WTC11 (cell line): ENCODE results near the gene IRF1. TPM values are rescaled to one million over a fixed set of nuclear protein-coding genes. Genes with fewer than 3 reads are reported as not detected.

Source experiments
- ATAC-seq: fragments of 200-7000 bp; cut with Tn5 transposase; 2 replicates; pipeline ENCODE4 v1.10.0; 2021; ENCODE audit warnings: mild to moderate bottlenecking, moderate library complexity
- CTCF ChIA-PET: fragments of 300-600 bp; sonication (Branson Sonifier 250); formaldehyde crosslinking; loops from one replicate; lab custom pipeline; 2021; ENCODE audit warnings: antibody characterized with exemption; lab: Charles Lee
- POLR2A ChIA-PET: fragments of 350-600 bp; sonication (Branson Sonifier 250); formaldehyde crosslinking; loops from one replicate; lab custom pipeline; 2021; ENCODE audit warnings: antibody characterized with exemption; lab: Charles Lee
- DNase-seq: peaks from one replicate; pipeline ENCODE4 v3.0.0; 2021; ENCODE audit warnings: low spot score
- H3K27ac Mint-ChIP-seq: 2 replicates; pipeline ENCODE4 v1.8.0; 2021; ENCODE audit warnings: mixed read lengths
- H3K27me3 Mint-ChIP-seq: 2 replicates; pipeline ENCODE4 v1.8.0; 2021; ENCODE audit warnings: low read depth, mild to moderate bottlenecking, moderate library complexity, mixed read lengths
- H3K36me3 Mint-ChIP-seq: 2 replicates; pipeline ENCODE4 v1.8.0; 2021; ENCODE audit warnings: mixed read lengths
- H3K4me1 Mint-ChIP-seq: 2 replicates; pipeline ENCODE4 v1.8.0; 2022; ENCODE audit warnings: mixed read lengths
- H3K4me3 Mint-ChIP-seq: 2 replicates; pipeline ENCODE4 v1.8.0; 2021; ENCODE audit warnings: mild to moderate bottlenecking, moderate library complexity, mixed read lengths
- H3K9me3 Mint-ChIP-seq: 2 replicates; pipeline ENCODE4 v1.8.0; 2021; ENCODE audit warnings: mixed read lengths
- CDX4 ChIP-seq: fragments of 250-450 bp; sonication (Bioruptor Pico); IDR thresholded peaks from 2 replicates; pipeline ENCODE4 v1.9.0; 2021; ENCODE audit warnings: moderate library complexity, mild to moderate bottlenecking, inconsistent platforms, borderline replicate concordance
- ESRRA ChIP-seq: sonication (generic); formaldehyde crosslinking; IDR thresholded peaks from 2 replicates; pipeline ENCODE4 v1.8.1; 2022; ENCODE audit warnings: mild to moderate bottlenecking, missing genetic modification reagents, borderline replicate concordance
- IRF2 ChIP-seq: sonication (generic); formaldehyde crosslinking; IDR thresholded peaks from 2 replicates; pipeline ENCODE4 v1.8.0; 2022; ENCODE audit warnings: low read depth, missing genetic modification reagents, borderline replicate concordance
- JAZF1 ChIP-seq: fragments of 250-450 bp; sonication (Bioruptor Pico); IDR thresholded peaks from 2 replicates; pipeline ENCODE4 v1.9.0; 2021; ENCODE audit warnings: moderate library complexity, mild to moderate bottlenecking, inconsistent platforms
- KAT7 ChIP-seq: sonication (generic); formaldehyde crosslinking; IDR thresholded peaks from 2 replicates; pipeline ENCODE4 v1.8.1; 2023; ENCODE audit warnings: missing genetic modification reagents, mild to moderate bottlenecking, borderline replicate concordance
- MXD4 ChIP-seq: fragments of 250-450 bp; sonication (Bioruptor Pico); IDR thresholded peaks from 2 replicates; pipeline ENCODE4 v1.8.0; 2021; ENCODE audit warnings: mild to moderate bottlenecking, moderate library complexity, borderline replicate concordance
- RELA ChIP-seq: sonication (generic); formaldehyde crosslinking; IDR thresholded peaks from 2 replicates; pipeline ENCODE4 v1.8.1; 2022; ENCODE audit warnings: missing genetic modification reagents, mild to moderate bottlenecking, borderline replicate concordance
- TCF7 ChIP-seq: sonication (generic); formaldehyde crosslinking; IDR thresholded peaks from 2 replicates; pipeline ENCODE4 v1.8.0; 2022; ENCODE audit warnings: mild to moderate bottlenecking, low read depth, missing genetic modification reagents, moderate library complexity
- ZBTB21 ChIP-seq: sonication (generic); formaldehyde crosslinking; IDR thresholded peaks from 2 replicates; pipeline ENCODE4 v1.8.1; 2023; ENCODE audit warnings: mild to moderate bottlenecking, missing genetic modification reagents, borderline replicate concordance
- ZNF121 ChIP-seq: sonication (generic); formaldehyde crosslinking; IDR thresholded peaks from 2 replicates; pipeline ENCODE4 v1.8.0; 2023; ENCODE audit warnings: missing genetic modification reagents
- ZNF232 ChIP-seq: sonication (generic); formaldehyde crosslinking; IDR thresholded peaks from 2 replicates; pipeline ENCODE4 v1.8.0; 2022; ENCODE audit warnings: mild to moderate bottlenecking, missing genetic modification reagents
- ZNF263 ChIP-seq: sonication (generic); formaldehyde crosslinking; IDR thresholded peaks from 2 replicates; pipeline ENCODE4 v1.8.1; 2022; ENCODE audit warnings: low read depth, mild to moderate bottlenecking, moderate library complexity, missing genetic modification reagents
- ZNF396 ChIP-seq: fragments of 250-450 bp; sonication (Bioruptor Pico); IDR thresholded peaks from 2 replicates; pipeline ENCODE4 v1.8.0; 2021; ENCODE audit warnings: mild to moderate bottlenecking, moderate library complexity, borderline replicate concordance
- ZNF423 ChIP-seq: fragments of 250-450 bp; sonication (Bioruptor Pico); IDR thresholded peaks from 2 replicates; pipeline ENCODE4 v2.1.2; 2022; ENCODE audit warnings: mild to moderate bottlenecking, moderate library complexity
- total RNA-seq: library from RNA; stranded (reverse); gene quantifications from 3 replicates; pipeline ENCODE4 v1.2.3, GENCODE V29; 2021
- TF ChIP-seq, protein P1 (sequence below): sonication (generic); formaldehyde crosslinking; IDR thresholded peaks from 2 replicates; pipeline ENCODE4 v1.8.0; 2022; ENCODE audit warnings: missing genetic modification reagents
- TF ChIP-seq, protein P2 (sequence below): sonication (generic); formaldehyde crosslinking; IDR thresholded peaks from 2 replicates; pipeline ENCODE4 v1.8.0; 2023; ENCODE audit warnings: missing genetic modification reagents, mild to moderate bottlenecking, borderline replicate concordance

Gene IRF1
- total RNA-seq, 1 experiment from 2014 or later: 8.8 TPM

DNA sequence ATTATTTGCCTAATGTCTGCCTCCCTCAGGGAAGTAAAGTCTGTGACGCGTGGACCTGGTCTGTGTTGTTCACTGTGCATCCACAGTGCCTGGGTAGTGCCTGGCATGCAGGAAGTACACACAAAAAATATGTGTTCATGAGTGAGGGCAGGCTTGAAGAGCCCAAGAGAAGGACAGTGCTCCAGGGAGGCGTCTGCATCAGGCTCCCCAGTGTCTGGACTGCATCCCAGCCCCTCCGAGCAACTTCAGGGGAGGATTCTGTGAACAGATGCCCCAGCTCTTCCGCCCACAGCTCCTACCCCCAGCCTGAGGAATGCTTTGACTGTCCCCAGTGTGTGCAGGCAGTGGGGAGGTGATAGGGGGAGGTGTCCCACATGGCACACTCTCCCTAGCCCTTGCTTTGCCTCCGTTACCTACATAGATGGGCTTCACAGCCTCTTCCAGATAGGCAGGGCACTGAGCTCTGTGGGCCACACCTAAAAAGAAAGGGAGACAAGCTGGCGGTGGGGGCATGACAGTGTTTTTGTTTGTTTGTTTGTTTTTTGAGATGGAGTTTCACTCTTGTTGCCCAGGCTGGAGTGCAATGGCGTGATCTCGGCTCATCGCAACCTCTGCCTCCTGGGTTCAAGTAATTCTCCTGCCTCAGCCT is 25.4 kb downstream of the IRF1 start (continued):
- TF ChIP-seq ZNF232 (CRISPR knock-in tag) (no peak), CDX4 (CRISPR knock-in tag) (no peak), TCF7 (CRISPR knock-in tag) (no peak)

DNA sequence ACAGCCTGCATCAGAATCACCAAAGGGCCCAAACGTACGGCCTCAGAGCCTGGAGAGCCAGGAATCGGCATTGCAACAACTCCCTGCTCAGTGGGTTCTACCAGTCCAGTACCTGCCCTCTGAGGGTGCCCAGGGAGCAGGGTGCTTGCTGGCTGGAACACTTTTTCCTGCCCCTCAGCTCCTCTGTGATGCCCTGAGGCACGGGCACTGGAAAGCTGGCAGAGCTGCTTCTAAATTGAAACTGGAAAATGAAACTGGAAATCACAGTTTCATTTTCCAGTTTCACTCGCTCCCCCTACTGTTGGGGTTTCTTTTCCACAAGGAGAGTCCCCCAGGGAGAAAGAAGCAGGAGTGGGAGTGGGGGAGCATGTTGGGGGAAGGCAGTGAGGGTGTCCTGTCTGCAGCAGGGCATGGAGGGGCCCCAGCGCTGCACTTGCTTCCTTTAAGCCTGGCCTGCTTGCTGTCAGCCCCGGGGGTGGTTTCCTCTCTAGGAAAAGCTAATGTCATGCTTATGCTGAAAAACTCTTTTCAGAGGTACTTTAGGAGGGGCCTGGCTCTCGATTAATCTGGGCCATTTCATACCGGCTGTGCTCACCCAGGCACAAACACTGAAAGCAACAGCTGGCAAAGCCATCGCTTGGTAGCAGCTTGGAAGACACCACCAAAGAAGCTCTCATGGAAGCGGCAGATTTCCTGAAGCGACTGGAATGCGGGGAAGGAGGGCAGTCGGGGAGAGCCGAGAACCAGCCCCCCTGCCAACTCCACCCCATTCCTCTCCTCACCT is 26.2 kb downstream of the IRF1 start:
- Mint-ChIP-seq H3K4me3 (no peak overlapping the region), H3K36me3 (peaks cover 8% of the 10 kb centered on the region), H3K27me3 (peaks cover 2% of the 10 kb centered on the region; the same call in 1 of the 2 replicates)
- TF ChIP-seq ZNF232 (CRISPR knock-in tag) (no peak), ZNF121 (CRISPR knock-in tag) (no peak), MXD4 (no peak), ZNF396 (CRISPR knock-in tag) (no peak)
- TF ChIP-seq, all 79 proteins: peak for 0
- CTCF ChIA-PET: interaction anchor here (0.6 to 1.7 kb wide), 13 partner anchors 9 to 405 kb away, joined by 3 to 9 read pairs (median 5); partner anchors contain the start of gene IRF1
- POLR2A ChIA-PET: interaction anchor here (1.1 to 1.5 kb wide), 2 partner anchors 26 to 32 kb away, joined by 3 to 5 read pairs; partner anchors contain the start of gene IRF1
- no peak overlapping the region; the same call in 1 of the 2 replicates for H3K27ac Mint-ChIP-seq
- ATAC-seq (peak; percentile 62), DNase-seq (no peak)
- H3K4me1 Mint-ChIP-seq: peaks cover 34% of the 10 kb centered on the region
- H3K9me3 Mint-ChIP-seq: peaks cover 9% of the 10 kb centered on the region

DNA sequence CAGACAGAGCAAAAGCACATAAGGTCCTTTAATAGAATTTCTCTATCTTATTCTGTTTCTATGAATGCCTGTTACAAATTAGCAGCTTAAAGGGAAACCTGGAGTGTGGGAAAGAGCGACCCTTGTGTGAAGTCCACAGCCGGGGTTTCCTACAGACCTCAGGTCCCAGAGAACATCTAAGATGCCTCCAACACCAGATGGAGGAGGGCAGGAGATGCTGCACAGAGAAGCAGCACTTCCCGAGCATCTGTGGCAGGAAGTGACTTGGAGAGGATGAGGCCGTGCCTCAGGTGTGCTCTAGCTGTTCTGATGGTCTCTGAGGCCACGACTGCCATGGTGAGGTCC is 26.8 kb downstream of the IRF1 start:
- Mint-ChIP-seq H3K9me3 (peaks cover 4% of the 10 kb centered on the region), H3K27ac (no peak overlapping the region), H3K4me1 (peaks cover 33% of the 10 kb centered on the region), H3K36me3 (peaks cover 2% of the 10 kb centered on the region), H3K4me3 (no peak overlapping the region), H3K27me3 (peaks cover 2% of the 10 kb centered on the region; the same call in 1 of the 2 replicates)
- no peak for TF ChIP-seq RELA
- TF ChIP-seq, protein P1, sequence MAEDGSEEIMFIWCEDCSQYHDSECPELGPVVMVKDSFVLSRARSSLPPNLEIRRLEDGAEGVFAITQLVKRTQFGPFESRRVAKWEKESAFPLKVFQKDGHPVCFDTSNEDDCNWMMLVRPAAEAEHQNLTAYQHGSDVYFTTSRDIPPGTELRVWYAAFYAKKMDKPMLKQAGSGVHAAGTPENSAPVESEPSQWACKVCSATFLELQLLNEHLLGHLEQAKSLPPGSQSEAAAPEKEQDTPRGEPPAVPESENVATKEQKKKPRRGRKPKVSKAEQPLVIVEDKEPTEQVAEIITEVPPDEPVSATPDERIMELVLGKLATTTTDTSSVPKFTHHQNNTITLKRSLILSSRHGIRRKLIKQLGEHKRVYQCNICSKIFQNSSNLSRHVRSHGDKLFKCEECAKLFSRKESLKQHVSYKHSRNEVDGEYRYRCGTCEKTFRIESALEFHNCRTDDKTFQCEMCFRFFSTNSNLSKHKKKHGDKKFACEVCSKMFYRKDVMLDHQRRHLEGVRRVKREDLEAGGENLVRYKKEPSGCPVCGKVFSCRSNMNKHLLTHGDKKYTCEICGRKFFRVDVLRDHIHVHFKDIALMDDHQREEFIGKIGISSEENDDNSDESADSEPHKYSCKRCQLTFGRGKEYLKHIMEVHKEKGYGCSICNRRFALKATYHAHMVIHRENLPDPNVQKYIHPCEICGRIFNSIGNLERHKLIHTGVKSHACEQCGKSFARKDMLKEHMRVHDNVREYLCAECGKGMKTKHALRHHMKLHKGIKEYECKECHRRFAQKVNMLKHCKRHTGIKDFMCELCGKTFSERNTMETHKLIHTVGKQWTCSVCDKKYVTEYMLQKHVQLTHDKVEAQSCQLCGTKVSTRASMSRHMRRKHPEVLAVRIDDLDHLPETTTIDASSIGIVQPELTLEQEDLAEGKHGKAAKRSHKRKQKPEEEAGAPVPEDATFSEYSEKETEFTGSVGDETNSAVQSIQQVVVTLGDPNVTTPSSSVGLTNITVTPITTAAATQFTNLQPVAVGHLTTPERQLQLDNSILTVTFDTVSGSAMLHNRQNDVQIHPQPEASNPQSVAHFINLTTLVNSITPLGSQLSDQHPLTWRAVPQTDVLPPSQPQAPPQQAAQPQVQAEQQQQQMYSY (CRISPR knock-in tag): peak; percentile 80
- DNase-seq (no peak), ATAC-seq (no peak)
- CTCF ChIA-PET: interaction anchor here (1.3 to 1.7 kb wide), 9 partner anchors 8 to 53 kb away, joined by 3 to 9 read pairs (median 7); partner anchors contain the start of gene IRF1
- POLR2A ChIA-PET: interaction anchor here (0.7 to 1.5 kb wide), 2 partner anchors 10 to 32 kb away, joined by 3 read pairs; no protein-coding TSS in a partner anchor

GRCh38 chr5:132462856-132463745 is 27.5 kb downstream of the IRF1 start:
- DNase-seq (no peak), ATAC-seq (no peak)
- ChIA-PET POLR2A (interaction anchor here (0.7 to 1.5 kb wide), 2 partner anchors 11 to 32 kb away, joined by 3 read pairs; no protein-coding TSS in a partner anchor), CTCF (interaction anchor here (1.1 kb wide), 1 partner anchor 43 kb away, joined by 3 read pairs; no protein-coding TSS in a partner anchor)
- Mint-ChIP-seq H3K4me3 (no peak overlapping the region), H3K36me3 (no peaks in the 10 kb centered on the region), H3K27ac (no peak overlapping the region), H3K4me1 (peaks cover 33% of the 10 kb centered on the region), H3K27me3 (peaks cover 2% of the 10 kb centered on the region; the same call in 1 of the 2 replicates), H3K9me3 (no peaks in the 10 kb centered on the region)
- TF ChIP-seq ZNF423 (CRISPR knock-in tag): no peak
- TF ChIP-seq, protein P2, sequence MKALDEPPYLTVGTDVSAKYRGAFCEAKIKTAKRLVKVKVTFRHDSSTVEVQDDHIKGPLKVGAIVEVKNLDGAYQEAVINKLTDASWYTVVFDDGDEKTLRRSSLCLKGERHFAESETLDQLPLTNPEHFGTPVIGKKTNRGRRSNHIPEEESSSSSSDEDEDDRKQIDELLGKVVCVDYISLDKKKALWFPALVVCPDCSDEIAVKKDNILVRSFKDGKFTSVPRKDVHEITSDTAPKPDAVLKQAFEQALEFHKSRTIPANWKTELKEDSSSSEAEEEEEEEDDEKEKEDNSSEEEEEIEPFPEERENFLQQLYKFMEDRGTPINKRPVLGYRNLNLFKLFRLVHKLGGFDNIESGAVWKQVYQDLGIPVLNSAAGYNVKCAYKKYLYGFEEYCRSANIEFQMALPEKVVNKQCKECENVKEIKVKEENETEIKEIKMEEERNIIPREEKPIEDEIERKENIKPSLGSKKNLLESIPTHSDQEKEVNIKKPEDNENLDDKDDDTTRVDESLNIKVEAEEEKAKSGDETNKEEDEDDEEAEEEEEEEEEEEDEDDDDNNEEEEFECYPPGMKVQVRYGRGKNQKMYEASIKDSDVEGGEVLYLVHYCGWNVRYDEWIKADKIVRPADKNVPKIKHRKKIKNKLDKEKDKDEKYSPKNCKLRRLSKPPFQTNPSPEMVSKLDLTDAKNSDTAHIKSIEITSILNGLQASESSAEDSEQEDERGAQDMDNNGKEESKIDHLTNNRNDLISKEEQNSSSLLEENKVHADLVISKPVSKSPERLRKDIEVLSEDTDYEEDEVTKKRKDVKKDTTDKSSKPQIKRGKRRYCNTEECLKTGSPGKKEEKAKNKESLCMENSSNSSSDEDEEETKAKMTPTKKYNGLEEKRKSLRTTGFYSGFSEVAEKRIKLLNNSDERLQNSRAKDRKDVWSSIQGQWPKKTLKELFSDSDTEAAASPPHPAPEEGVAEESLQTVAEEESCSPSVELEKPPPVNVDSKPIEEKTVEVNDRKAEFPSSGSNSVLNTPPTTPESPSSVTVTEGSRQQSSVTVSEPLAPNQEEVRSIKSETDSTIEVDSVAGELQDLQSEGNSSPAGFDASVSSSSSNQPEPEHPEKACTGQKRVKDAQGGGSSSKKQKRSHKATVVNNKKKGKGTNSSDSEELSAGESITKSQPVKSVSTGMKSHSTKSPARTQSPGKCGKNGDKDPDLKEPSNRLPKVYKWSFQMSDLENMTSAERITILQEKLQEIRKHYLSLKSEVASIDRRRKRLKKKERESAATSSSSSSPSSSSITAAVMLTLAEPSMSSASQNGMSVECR (CRISPR knock-in tag): no peak
- TF ChIP-seq ESRRA (CRISPR knock-in tag): no peak
- TF ChIP-seq IRF2 (CRISPR knock-in tag): no peak
- TF ChIP-seq KAT7 (CRISPR knock-in tag): no peak
- TF ChIP-seq JAZF1: no peak
- no peak for TF ChIP-seq ZNF263 (CRISPR knock-in tag)
- TF ChIP-seq ZBTB21 (CRISPR knock-in tag): no peak
